HL-60 (cell line): ENCODE measurements around the gene ZNF580.

Experiments used
- POLR2AphosphoS5 ChIP-seq: IDR thresholded peaks from 2 replicates; pipeline ENCODE4 v1.6.1; 2012; ENCODE audit warnings: low read depth
- TF ChIP-seq, protein P1 (sequence below): IDR thresholded peaks from one replicate; pipeline ENCODE4 v1.5.1; 2011; ENCODE audit warnings: low read length, control low read depth, inconsistent platforms; ENCODE audit not compliant: insufficient read depth

DNA sequence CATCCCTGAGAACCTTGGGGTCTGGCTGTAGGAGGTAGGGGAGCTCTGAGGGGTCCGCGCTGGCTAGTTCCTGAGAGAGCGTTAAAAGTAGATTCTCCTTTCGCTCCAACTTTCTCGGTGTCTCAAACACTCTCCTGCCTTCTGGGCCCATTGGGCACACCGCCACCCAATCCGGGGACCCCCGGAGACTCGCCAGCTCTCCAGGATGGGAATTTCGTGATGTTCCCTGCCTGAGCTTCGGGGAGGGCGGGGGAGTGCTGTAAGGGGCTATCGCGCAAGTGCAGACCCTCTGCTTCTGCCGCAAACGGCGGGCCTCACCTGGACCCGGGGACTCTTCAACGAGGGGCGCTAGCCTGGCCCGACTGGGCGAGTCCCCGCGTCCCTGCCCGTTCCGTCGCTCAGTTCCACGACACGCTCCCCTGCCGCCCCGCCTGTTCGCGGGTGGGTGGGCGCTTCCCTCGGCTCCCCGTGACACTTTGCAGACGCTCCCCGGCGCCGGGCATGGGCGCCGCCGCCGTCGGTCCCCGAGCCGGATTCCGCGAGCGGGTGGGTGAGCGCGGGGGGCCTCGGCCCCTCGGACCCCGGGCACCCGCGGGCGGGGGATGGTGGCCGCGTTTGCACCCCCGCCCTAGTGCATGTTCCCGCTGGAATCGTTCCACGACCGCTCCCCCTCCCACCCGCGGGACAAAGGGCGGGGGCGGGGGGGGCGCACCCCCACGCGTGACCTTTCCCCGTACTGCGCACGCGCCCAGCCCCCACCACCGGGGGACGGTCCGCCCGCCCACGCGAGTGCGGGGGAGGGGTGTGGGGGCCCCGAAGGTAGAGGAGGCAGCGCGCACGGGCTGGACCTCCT lies 7.2 kb downstream of the ZNF580 start, which contains the start of gene CCDC106:
- TF ChIP-seq, protein P1, sequence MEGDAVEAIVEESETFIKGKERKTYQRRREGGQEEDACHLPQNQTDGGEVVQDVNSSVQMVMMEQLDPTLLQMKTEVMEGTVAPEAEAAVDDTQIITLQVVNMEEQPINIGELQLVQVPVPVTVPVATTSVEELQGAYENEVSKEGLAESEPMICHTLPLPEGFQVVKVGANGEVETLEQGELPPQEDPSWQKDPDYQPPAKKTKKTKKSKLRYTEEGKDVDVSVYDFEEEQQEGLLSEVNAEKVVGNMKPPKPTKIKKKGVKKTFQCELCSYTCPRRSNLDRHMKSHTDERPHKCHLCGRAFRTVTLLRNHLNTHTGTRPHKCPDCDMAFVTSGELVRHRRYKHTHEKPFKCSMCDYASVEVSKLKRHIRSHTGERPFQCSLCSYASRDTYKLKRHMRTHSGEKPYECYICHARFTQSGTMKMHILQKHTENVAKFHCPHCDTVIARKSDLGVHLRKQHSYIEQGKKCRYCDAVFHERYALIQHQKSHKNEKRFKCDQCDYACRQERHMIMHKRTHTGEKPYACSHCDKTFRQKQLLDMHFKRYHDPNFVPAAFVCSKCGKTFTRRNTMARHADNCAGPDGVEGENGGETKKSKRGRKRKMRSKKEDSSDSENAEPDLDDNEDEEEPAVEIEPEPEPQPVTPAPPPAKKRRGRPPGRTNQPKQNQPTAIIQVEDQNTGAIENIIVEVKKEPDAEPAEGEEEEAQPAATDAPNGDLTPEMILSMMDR = no peak
- TF ChIP-seq POLR2AphosphoS5 = no peak
